Activated B cell treated with CpG ODN at 0.5 μM for 24 hours (primary cell): ENCODE results near the gene PSMA3. TPM values are rescaled to one million over a fixed set of nuclear protein-coding genes. Genes with fewer than 3 reads are reported as not detected.
A peak's percentile ranks its signal among the peaks of the same experiment; 100 is the strongest.

Experiments used
- ATAC-seq: fragments of 200-7000 bp; cut with Tn5 transposase; one replicate; pipeline ENCODE4 v1.10.0; 2021; ENCODE audit warnings: low read depth, mild to moderate bottlenecking, moderate library complexity
- CTCF ChIA-PET: fragments of 350-600 bp; sonication (Branson Sonifier 250); formaldehyde crosslinking; loops from one replicate; lab custom pipeline; 2021; ENCODE audit warnings: antibody characterized with exemption; lab: Charles Lee
- POLR2A ChIA-PET: fragments of 350-600 bp; sonication (Branson Sonifier 250); formaldehyde crosslinking; loops from one replicate; lab custom pipeline; 2021; ENCODE audit warnings: antibody characterized with exemption; lab: Charles Lee
- DNase-seq: peaks from one replicate; pipeline ENCODE4 v3.0.0; 2022
- H3K27ac Mint-ChIP-seq: one replicate; pipeline ENCODE4 v1.8.0; 2020; ENCODE audit warnings: mixed read lengths
- H3K27me3 Mint-ChIP-seq: one replicate; pipeline ENCODE4 v1.8.0; 2021; ENCODE audit warnings: mixed read lengths
- H3K36me3 Mint-ChIP-seq: one replicate; pipeline ENCODE4 v1.8.0; 2021; ENCODE audit warnings: low read depth, mixed read lengths
- H3K4me1 Mint-ChIP-seq: one replicate; pipeline ENCODE4 v1.8.0; 2021; ENCODE audit warnings: mixed read lengths
- H3K4me3 Mint-ChIP-seq: one replicate; pipeline ENCODE4 v1.8.0; 2020; ENCODE audit warnings: mild to moderate bottlenecking, mixed read lengths
- H3K9me3 Mint-ChIP-seq: one replicate; pipeline ENCODE4 v1.8.0; 2020; ENCODE audit warnings: mixed read lengths
- CTCF ChIP-seq: fragments of 200-600 bp; IDR thresholded peaks from one replicate; pipeline ENCODE4 v1.8.0; 2022; ENCODE audit warnings: antibody characterized with exemption, mild to moderate bottlenecking
- intact Hi-C: fragments of 100-400 bp; cut with micrococcal nuclease; formaldehyde crosslinking; loops from one replicate; pipeline ENCODE4 v1.15.1; 2024
- total RNA-seq: library from RNA; stranded (reverse); gene quantifications from 2 replicates; pipeline ENCODE4 v1.2.3, GENCODE V29; 2022

The PSMA3 gene
- total RNA-seq, 1 donor from 2014 or later, result 204 TPM

- no peak for TF ChIP-seq CTCF
- H3K27me3 Mint-ChIP-seq, result no peaks in the 10 kb centered on the region
- peaks cover 43% of the 10 kb centered on the region for H3K4me1 Mint-ChIP-seq
- H3K9me3 Mint-ChIP-seq, result no peaks in the 10 kb centered on the region
- ChIA-PET POLR2A (no interaction called here), CTCF (no interaction called here)
- peaks cover 60% of the 10 kb centered on the region for H3K36me3 Mint-ChIP-seq
- DNase-seq (no peak), ATAC-seq (no peak)
- intact Hi-C loops, result no loop called here
- no peak overlapping the region for H3K4me3 Mint-ChIP-seq
- H3K27ac Mint-ChIP-seq, result no peak overlapping the region
Observed at GRCh38 chr14:58294201-58294600, 49.6 kb downstream of the PSMA3 start.

GRCh38 chr14:58296726-58297125 is 52.1 kb downstream of the PSMA3 start:
- ATAC-seq, result no peak
- Mint-ChIP-seq H3K36me3 (peaks cover 46% of the 10 kb centered on the region), H3K27ac (no peak overlapping the region), H3K9me3 (no peaks in the 10 kb centered on the region), H3K27me3 (no peaks in the 10 kb centered on the region), H3K4me3 (no peak overlapping the region), H3K4me1 (peaks cover 53% of the 10 kb centered on the region)
- ChIA-PET POLR2A (interaction anchor here (2.7 to 3.3 kb wide), 3 partner anchors 11 to 56 kb away, joined by 10 to 56 read pairs (median 18); partner anchors contain the start of gene PSMA3), CTCF (no interaction called here)
- intact Hi-C loops, result loop anchor here (1.0 to 5.0 kb wide), 2 partner anchors 34 to 35 kb away; no protein-coding TSS in a partner anchor
- no peak for DNase-seq
- TF ChIP-seq CTCF, result no peak

GRCh38 chr14:58297412-58297761 is 52.7 kb downstream of the PSMA3 start:
- Mint-ChIP-seq H3K4me3 (no peak overlapping the region), H3K9me3 (no peaks in the 10 kb centered on the region), H3K27ac (no peak overlapping the region), H3K4me1 (peaks cover 56% of the 10 kb centered on the region), H3K27me3 (no peaks in the 10 kb centered on the region), H3K36me3 (peaks cover 50% of the 10 kb centered on the region)
- intact Hi-C loops, result loop anchor here (1.0 to 5.0 kb wide), 2 partner anchors 34 to 35 kb away; no protein-coding TSS in a partner anchor
- no peak for ATAC-seq
- no peak for DNase-seq
- no peak for TF ChIP-seq CTCF
- CTCF ChIA-PET, result no interaction called here
- POLR2A ChIA-PET, result interaction anchor here (0.5 to 3.3 kb wide), 18 partner anchors 9 to 1951 kb away, joined by 3 to 56 read pairs (median 9); partner anchors contain the start of genes ACTR10, KIAA0586, NAA30 and PPM1A

GRCh38 chr14:58297762-58298476 is 53.3 kb downstream of the PSMA3 start:
- H3K27me3 Mint-ChIP-seq, result no peaks in the 10 kb centered on the region
- ATAC-seq (peak; percentile 83), DNase-seq (peak; percentile 91)
- POLR2A ChIA-PET, result interaction anchor here (0.5 to 3.3 kb wide), 26 partner anchors 9 to 1951 kb away, joined by 3 to 56 read pairs (median 5); partner anchors contain the start of genes ACTR10, KIAA0586, NAA30 and PPM1A
- peaks cover 50% of the 10 kb centered on the region for H3K4me1 Mint-ChIP-seq
- H3K9me3 Mint-ChIP-seq, result no peaks in the 10 kb centered on the region
- no peak for TF ChIP-seq CTCF
- CTCF ChIA-PET, result interaction anchor here (0.6 to 1.1 kb wide), 2 partner anchors 39 to 53 kb away, joined by 3 to 7 read pairs; partner anchors contain the start of gene PSMA3
- peaks cover 47% of the 10 kb centered on the region for H3K36me3 Mint-ChIP-seq
- intact Hi-C loops, result loop anchor here (1.0 to 5.0 kb wide), 7 partner anchors 17 to 1951 kb away; partner anchors contain the start of genes ACTR10, KIAA0586, PPM1A and PSMA3
- H3K27ac Mint-ChIP-seq, result no peak overlapping the region
- no peak overlapping the region for H3K4me3 Mint-ChIP-seq
